Cardiac muscle cell (in vitro differentiated cells and primary cell): ENCODE measurements around the gene ISOC2. TPM values are rescaled to one million over a fixed set of nuclear protein-coding genes. Genes with fewer than 3 reads are reported as not detected.

ENCODE experiments used
- DNase-seq, 2 donors: peaks; one replicate each; pipeline versions ENCODE4 v3.0.0 to v3.0.0-alpha.2; 2010 to 2017; ENCODE audit warnings: low read depth in 1 of 2, low spot score in 1 of 2
- H3K27ac ChIP-seq: fragments of 200-600 bp; sonication (generic); 2 replicates; pipeline ENCODE4 v1.5.1; 2016
- H3K27me3 ChIP-seq: fragments of 200-600 bp; sonication (generic); 2 replicates; pipeline ENCODE4 v1.6.0; 2016; ENCODE audit warnings: control low read depth
- H3K36me3 ChIP-seq: fragments of 200-600 bp; sonication (generic); 2 replicates; pipeline ENCODE4 v1.5.1; 2016; ENCODE audit warnings: control low read depth
- H3K4me1 ChIP-seq: fragments of 200-600 bp; sonication (generic); 2 replicates; pipeline ENCODE4 v1.8.1; 2017; ENCODE audit warnings: low read depth, mild to moderate bottlenecking, mixed run types
- H3K4me3 ChIP-seq: fragments of 200-600 bp; sonication (generic); 2 replicates; pipeline ENCODE4 v1.5.1; 2016; ENCODE audit warnings: mild to moderate bottlenecking
- H3K9me3 ChIP-seq: fragments of 200-600 bp; sonication (generic); 2 replicates; pipeline ENCODE4 v1.5.1; 2017; ENCODE audit warnings: low read depth, mild to moderate bottlenecking, control low read depth
- CTCF ChIP-seq: IDR thresholded peaks from 2 replicates; pipeline ENCODE4 v1.5.1; 2012; ENCODE audit warnings: low read depth, mild to moderate bottlenecking, low read length
- polyA plus RNA-seq: library from polyadenylated mRNA; unstranded; fragments of >200 nt; fragmentation: Nextera tagmentation; extraction: Ambion mirVana; gene quantifications from 2 replicates; pipeline ENCODE4 v1.2.1, GENCODE V29; 2016
- total RNA-seq: library from RNA; depleted of rRNA; stranded (reverse); fragments of >200 nt; gene quantifications from 2 replicates; pipeline ENCODE4 v1.2.3, GENCODE V29; 2016

Gene ISOC2
- total RNA-seq (99.4 and 200 TPM in 2 replicates), polyA plus RNA-seq (73.9 and 89.7 TPM in 2 replicates)

GRCh38 chr19:55461259-55461973, at the start of gene ISOC2:
TSS of gene ISOC2 (minus strand) at chr19:55461642. CDS start at chr19:55456486, 5,156 bp downstream.
- Histone ChIP-seq H3K27ac (peak within 1 kb of the TSS; percentile 91), H3K9me3 (no peaks in the 10 kb centered on the region), H3K4me3 (peak within 1 kb of the TSS; percentile 65), H3K27me3 (no peaks in the 10 kb centered on the region), H3K4me1 (no peaks in the 10 kb centered on the region), H3K36me3 (no peaks in the 10 kb centered on the region)
- no peak for TF ChIP-seq CTCF
- peak; percentile 100 for DNase-seq

- Histone ChIP-seq H3K36me3 (no peaks in the 10 kb centered on the region), H3K4me3 (no peak overlapping the region), H3K27me3 (peaks cover 4% of the 10 kb centered on the region), H3K4me1 (no peaks in the 10 kb centered on the region), H3K9me3 (no peaks in the 10 kb centered on the region), H3K27ac (no peak overlapping the region)
- DNase-seq = no peak
- TF ChIP-seq CTCF = no peak
Measured at GRCh38 chr19:55508120-55508519, 46.7 kb upstream of the ISOC2 start.

- Histone ChIP-seq H3K36me3 (no peaks in the 10 kb centered on the region), H3K27ac (no peak overlapping the region), H3K4me3 (no peak overlapping the region), H3K4me1 (no peaks in the 10 kb centered on the region), H3K9me3 (no peaks in the 10 kb centered on the region), H3K27me3 (peaks cover 4% of the 10 kb centered on the region)
- TF ChIP-seq CTCF = no peak
- no peak for DNase-seq
Measured at GRCh38 chr19:55504981-55505380, 43.5 kb upstream of the ISOC2 start.

- no peaks in the 10 kb centered on the region for H3K9me3 ChIP-seq
- H3K4me1 ChIP-seq = no peaks in the 10 kb centered on the region
- peaks cover 4% of the 10 kb centered on the region for H3K27me3 ChIP-seq
- H3K4me3 ChIP-seq = peak overlapping the region; percentile 24
- TF ChIP-seq CTCF = no peak
- H3K27ac ChIP-seq = no peak overlapping the region
- DNase-seq = no peak
- no peaks in the 10 kb centered on the region for H3K36me3 ChIP-seq
Measured at GRCh38 chr19:55504252-55504603, 42.8 kb upstream of the ISOC2 start.

- TF ChIP-seq CTCF = peak; percentile 95
- H3K4me3 ChIP-seq = peak overlapping the region; percentile 24
- H3K36me3 ChIP-seq = no peaks in the 10 kb centered on the region
- no peaks in the 10 kb centered on the region for H3K9me3 ChIP-seq
- peak; percentile 93 to 95 for DNase-seq
- H3K27me3 ChIP-seq = peaks cover 4% of the 10 kb centered on the region
- no peaks in the 10 kb centered on the region for H3K4me1 ChIP-seq
- no peak overlapping the region for H3K27ac ChIP-seq
Measured at GRCh38 chr19:55503502-55504251, 42.2 kb upstream of the ISOC2 start.
